ENCODE results near the gene PDCD4.
"Not testable (repeated sequence)": the region's sequence is repeated elsewhere in the genome, so short reads cannot be mapped to it uniquely, and the experiment has no call there.

The PDCD4 gene

GRCh38 chr10:110861476-110861875 lies 10.3 kb upstream of the PDCD4 start:
- DNase-seq (ENCODE audit: low spot score): no peak

- no peak for DNase-seq (ENCODE audit: low spot score)
These were observed 9.6 kb upstream of the PDCD4 start for GRCh38 chr10:110861930-110862649.

- DNase-seq (ENCODE audit: low spot score): no peak
These were observed 8.8 kb upstream of the PDCD4 start for GRCh38 chr10:110862961-110863360.

GRCh38 chr10:110863361-110863760 lies 8.4 kb upstream of the PDCD4 start:
- DNase-seq (ENCODE audit: low spot score): no peak

GRCh38 chr10:110863956-110864355 lies 7.8 kb upstream of the PDCD4 start:
- DNase-seq (ENCODE audit: low spot score): no peak

- no peak for DNase-seq (ENCODE audit: low spot score)
These were observed 7.0 kb upstream of the PDCD4 start for GRCh38 chr10:110864662-110865140.

GRCh38 chr10:110865186-110865808 lies 6.4 kb upstream of the PDCD4 start:
- peak; percentile 36 for DNase-seq (ENCODE audit: low spot score)

GRCh38 chr10:110865809-110866482 lies 5.8 kb upstream of the PDCD4 start:
- no peak for DNase-seq (ENCODE audit: low spot score)

GRCh38 chr10:110867011-110867806 lies 4.5 kb upstream of the PDCD4 start:
- not testable (repeated sequence) for DNase-seq (ENCODE audit: low spot score)

GRCh38 chr10:110867807-110868465 lies 3.8 kb upstream of the PDCD4 start:
- no peak for DNase-seq (ENCODE audit: low spot score)

- no peak for DNase-seq (ENCODE audit: low spot score)
These were observed 2.7 kb upstream of the PDCD4 start for GRCh38 chr10:110868981-110869380.

- DNase-seq (ENCODE audit: low spot score): no peak
These were observed 868 bp upstream of the PDCD4 start for GRCh38 chr10:110870823-110871297.

- peak; percentile 47 for DNase-seq (ENCODE audit: low spot score)
These were observed 636 bp downstream of the PDCD4 start for GRCh38 chr10:110872145-110872983.

GRCh38 chr10:110872984-110873923 lies 1.5 kb downstream of the PDCD4 start:
- DNase-seq (ENCODE audit: low spot score): no peak

- DNase-seq (ENCODE audit: low spot score): no peak
These were observed 2.2 kb downstream of the PDCD4 start for GRCh38 chr10:110873951-110874350.

GRCh38 chr10:110876000-110876399 lies 4.3 kb downstream of the PDCD4 start:
- DNase-seq (ENCODE audit: low spot score): no peak

- no peak for DNase-seq (ENCODE audit: low spot score)
These were observed 5.1 kb downstream of the PDCD4 start for GRCh38 chr10:110876788-110877187.

GRCh38 chr10:110880012-110880411 lies 8.3 kb downstream of the PDCD4 start:
- DNase-seq (ENCODE audit: low spot score): no peak

GRCh38 chr10:110881247-110881646 lies 9.5 kb downstream of the PDCD4 start:
- DNase-seq (ENCODE audit: low spot score): no peak

Data from AG08396 (cell line).